MM.1S (cell line): ENCODE data around the gene SYT9.

Source experiments
- DNase-seq: peaks from one replicate; pipeline ENCODE4 v3.0.0-alpha.2; 2015
- H2AFZ ChIP-seq: fragments of 300-600 bp; sonication (generic); 2 replicates; pipeline ENCODE4 v1.6.0; 2016; ENCODE audit warnings: antibody characterized with exemption, low read length
- H3F3A ChIP-seq: fragments of 300-600 bp; sonication (generic); 2 replicates; pipeline ENCODE4 v1.6.1; 2016; ENCODE audit warnings: mild to moderate bottlenecking, antibody characterized with exemption, low read length, moderate library complexity, mixed read lengths; ENCODE audit not compliant: insufficient read depth
- H3K27ac ChIP-seq: fragments of 300-600 bp; sonication (generic); 2 replicates; pipeline ENCODE4 v1.5.1; 2016; ENCODE audit warnings: mild to moderate bottlenecking, low read length
- H3K27me3 ChIP-seq: fragments of 300-600 bp; sonication (generic); replicated peaks from 2 replicates; pipeline ENCODE4 v1.6.0; 2016; ENCODE audit warnings: low read length; ENCODE audit not compliant: insufficient read depth
- H3K36me3 ChIP-seq: fragments of 300-600 bp; sonication (generic); replicated peaks from 2 replicates; pipeline ENCODE4 v1.6.1; 2016; ENCODE audit warnings: mild to moderate bottlenecking, low read length, mixed read lengths; ENCODE audit not compliant: insufficient read depth
- H3K4me1 ChIP-seq: fragments of 300-600 bp; sonication (generic); 2 replicates; pipeline ENCODE4 v1.6.1; 2016; ENCODE audit warnings: low read length, mixed read lengths
- H3K4me2 ChIP-seq: fragments of 300-600 bp; sonication (generic); 2 replicates; pipeline ENCODE4 v1.6.0; 2016; ENCODE audit warnings: low read depth, low read length
- H3K4me3 ChIP-seq: fragments of 300-600 bp; sonication (generic); 2 replicates; pipeline ENCODE4 v1.5.1; 2016; ENCODE audit warnings: low read length, mixed read lengths
- H3K79me2 ChIP-seq: fragments of 300-600 bp; sonication (generic); 2 replicates; pipeline ENCODE4 v1.6.1; 2016; ENCODE audit warnings: mixed run types, low read length, mixed read lengths
- H3K9ac ChIP-seq: fragments of 300-600 bp; sonication (generic); 2 replicates; pipeline ENCODE4 v1.6.1; 2016; ENCODE audit warnings: low read length, mixed read lengths
- H3K9me2 ChIP-seq: fragments of 300-600 bp; sonication (generic); replicated peaks from 2 replicates; pipeline ENCODE4 v1.6.1; 2016; ENCODE audit warnings: mild to moderate bottlenecking, low read length, mixed read lengths; ENCODE audit not compliant: insufficient read depth
- H3K9me3 ChIP-seq: fragments of 300-600 bp; sonication (generic); replicated peaks from 2 replicates; pipeline ENCODE4 v1.6.1; 2016; ENCODE audit warnings: mild to moderate bottlenecking, low read length, mixed read lengths; ENCODE audit not compliant: insufficient read depth
- H4K20me1 ChIP-seq: fragments of 300-600 bp; sonication (generic); 2 replicates; pipeline ENCODE4 v1.6.1; 2016; ENCODE audit warnings: mild to moderate bottlenecking, low read length, moderate library complexity, mixed read lengths; ENCODE audit not compliant: insufficient read depth
- CTCF ChIP-seq: fragments of 300-600 bp; sonication (generic); IDR thresholded peaks from 2 replicates; pipeline ENCODE4 v1.5.1; 2016; ENCODE audit warnings: antibody characterized with exemption, low read length, mixed read lengths
- EZH2 ChIP-seq: fragments of 300-600 bp; sonication (generic); optimal IDR thresholded peaks from 2 replicates; pipeline ENCODE3; 2017; ENCODE audit warnings: low read depth, mild to moderate bottlenecking, antibody characterized with exemption, low read length, mixed read lengths
- EZH2phosphoT487 ChIP-seq: fragments of 300-600 bp; sonication (generic); IDR thresholded peaks from 2 replicates; pipeline ENCODE4 v1.6.1; 2018; ENCODE audit warnings: antibody characterized with exemption, low read length

The SYT9 gene

GRCh38 chr11:7421136-7421535 lies 169.4 kb downstream of the SYT9 start:
- H3K79me2 ChIP-seq = no peaks in the 10 kb centered on the region
- no peaks in the 10 kb centered on the region for H4K20me1 ChIP-seq
- no peak overlapping the region for H3K27ac ChIP-seq
- DNase-seq = no peak
- H2AFZ ChIP-seq = no peak overlapping the region
- TF ChIP-seq EZH2 (no peak), EZH2phosphoT487 (no peak), CTCF (no peak)
- no peak overlapping the region for H3K4me3 ChIP-seq
- H3K4me2 ChIP-seq = no peak overlapping the region
- H3K9me2 ChIP-seq = no peaks in the 10 kb centered on the region
- no peaks in the 10 kb centered on the region for H3K27me3 ChIP-seq
- no peaks in the 10 kb centered on the region for H3K9me3 ChIP-seq
- H3K4me1 ChIP-seq = peaks cover 10% of the 10 kb centered on the region
- H3K9ac ChIP-seq = no peak overlapping the region
- H3K36me3 ChIP-seq = no peaks in the 10 kb centered on the region
- H3F3A ChIP-seq = no peaks in the 10 kb centered on the region

DNA sequence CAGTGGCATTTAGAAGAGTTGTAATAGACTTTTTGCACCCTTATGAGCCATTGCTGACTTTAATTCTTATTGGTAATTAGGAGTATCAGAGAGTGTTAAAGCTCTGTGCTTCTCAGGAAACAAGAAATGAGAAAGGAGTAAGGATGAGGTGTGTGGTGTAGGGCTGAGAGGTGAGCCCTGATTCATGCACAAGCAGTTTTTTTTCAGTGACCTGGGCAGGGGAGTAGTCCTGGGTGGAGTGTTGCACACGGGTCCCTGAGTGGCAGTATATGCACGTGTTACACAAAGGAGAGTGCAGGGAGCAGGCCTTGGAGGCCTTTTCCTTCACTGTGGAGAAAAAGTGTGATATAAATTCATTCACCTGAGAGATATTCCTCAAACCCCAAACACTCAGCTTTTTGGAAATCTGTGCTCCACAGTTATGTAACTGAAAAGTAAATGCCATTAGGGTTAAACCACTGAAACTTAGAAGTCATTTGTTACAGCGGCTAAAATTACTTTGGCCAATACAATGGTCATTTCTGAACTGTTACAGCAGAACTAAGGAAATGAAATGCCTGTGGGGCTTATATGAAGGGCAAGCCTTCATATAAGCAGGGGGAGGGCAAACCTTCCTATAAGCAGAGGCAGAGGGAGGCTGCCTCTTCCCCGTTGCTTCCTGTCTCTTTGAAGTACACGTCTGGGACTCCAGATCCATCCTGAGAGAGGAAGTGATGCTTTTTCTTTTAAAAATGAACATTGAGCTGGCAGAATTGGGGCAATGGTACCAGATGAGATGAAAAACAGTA lies 171.0 kb downstream of the SYT9 start:
- no peak overlapping the region for H3K4me2 ChIP-seq

GRCh38 chr11:7423946-7424345 lies 172.2 kb downstream of the SYT9 start:
- H4K20me1 ChIP-seq = no peaks in the 10 kb centered on the region
- H2AFZ ChIP-seq = no peak overlapping the region
- DNase-seq = no peak
- no peaks in the 10 kb centered on the region for H3K79me2 ChIP-seq
- H3K9me3 ChIP-seq = no peaks in the 10 kb centered on the region
- no peak overlapping the region for H3K27ac ChIP-seq
- H3K4me1 ChIP-seq = peaks cover 10% of the 10 kb centered on the region
- H3K4me3 ChIP-seq = no peak overlapping the region
- no peaks in the 10 kb centered on the region for H3F3A ChIP-seq
- no peaks in the 10 kb centered on the region for H3K36me3 ChIP-seq
- H3K9ac ChIP-seq = no peak overlapping the region
- H3K27me3 ChIP-seq = no peaks in the 10 kb centered on the region
- H3K9me2 ChIP-seq = no peaks in the 10 kb centered on the region
- no peak overlapping the region for H3K4me2 ChIP-seq
- TF ChIP-seq EZH2 (no peak), CTCF (no peak)

More for the DNA sequence above, 171.0 kb downstream of the SYT9 start:
- peaks cover 10% of the 10 kb centered on the region for H3K4me1 ChIP-seq
- no peaks in the 10 kb centered on the region for H3K9me2 ChIP-seq
- TF ChIP-seq EZH2phosphoT487 (no peak), EZH2 (no peak), CTCF (no peak)
- H4K20me1 ChIP-seq = no peaks in the 10 kb centered on the region
- no peaks in the 10 kb centered on the region for H3F3A ChIP-seq
- H3K9me3 ChIP-seq = no peaks in the 10 kb centered on the region
- no peak overlapping the region for H3K9ac ChIP-seq
- H3K27me3 ChIP-seq = no peaks in the 10 kb centered on the region
- no peak for DNase-seq
- no peak overlapping the region for H2AFZ ChIP-seq
- H3K27ac ChIP-seq = no peak overlapping the region
- no peak overlapping the region for H3K4me3 ChIP-seq
- no peaks in the 10 kb centered on the region for H3K36me3 ChIP-seq
- no peaks in the 10 kb centered on the region for H3K79me2 ChIP-seq
